CD8-positive, alpha-beta memory T cell (primary cell): ENCODE data around the gene BCLAF3. TPM values are rescaled to one million over a fixed set of nuclear protein-coding genes. Genes with fewer than 3 reads are reported as not detected.

Experiments
- CTCF ChIA-PET: fragments of 350-600 bp; sonication (Branson Sonifier 250); formaldehyde crosslinking; loops from one replicate; lab custom pipeline; 2021; ENCODE audit warnings: antibody characterized with exemption; lab: Charles Lee
- POLR2A ChIA-PET: fragments of 350-600 bp; sonication (Branson Sonifier 250); formaldehyde crosslinking; loops from one replicate; lab custom pipeline; 2021; ENCODE audit warnings: antibody characterized with exemption; lab: Charles Lee
- DNase-seq, 5 donors: peaks; one replicate each; pipeline versions ENCODE4 v3.0.0 to v3.0.0-alpha.2; 2020 to 2022; ENCODE audit warnings: mixed read lengths in 1 of 5
- H3K27ac ChIP-seq: one replicate; pipeline ENCODE4 v1.7.0; 2013; ENCODE audit warnings: low read depth, mild to moderate bottlenecking, low read length, moderate library complexity
- H3K27me3 ChIP-seq: 2 replicates; pipeline ENCODE4 v1.7.0; 2013; ENCODE audit warnings: low read length, mild to moderate bottlenecking; ENCODE audit not compliant: insufficient read depth, poor library complexity, severe bottlenecking
- H3K36me3 ChIP-seq: 2 replicates; pipeline ENCODE4 v1.7.0; 2013; ENCODE audit warnings: mild to moderate bottlenecking, low read length, moderate library complexity; ENCODE audit not compliant: insufficient read depth
- H3K4me1 ChIP-seq: 2 replicates; pipeline ENCODE4 v1.7.0; 2013; ENCODE audit warnings: mild to moderate bottlenecking, low read length, moderate library complexity; ENCODE audit not compliant: insufficient read depth
- H3K4me3 ChIP-seq: 2 replicates; pipeline ENCODE4 v1.7.0; 2013; ENCODE audit warnings: mild to moderate bottlenecking, low read length
- H3K9me3 ChIP-seq: 2 replicates; pipeline ENCODE4 v1.7.0; 2013; ENCODE audit warnings: mild to moderate bottlenecking, low read length
- H3K27ac Mint-ChIP-seq, 8 donors: one replicate each; pipeline ENCODE4 v1.8.0; 2020 to 2021; ENCODE audit warnings: mixed read lengths in 8 of 8, mild to moderate bottlenecking in 6 of 8, inconsistent platforms in 3 of 8, moderate library complexity in 3 of 8
- H3K27me3 Mint-ChIP-seq, 2 donors: one replicate each; pipeline ENCODE4 v1.8.0; 2020 to 2021; ENCODE audit warnings: mixed read lengths in 2 of 2, mild to moderate bottlenecking in 1 of 2, moderate library complexity in 1 of 2
- H3K36me3 Mint-ChIP-seq, 3 donors: one replicate each; pipeline ENCODE4 v1.8.0; 2020 to 2021; ENCODE audit warnings: mixed read lengths in 3 of 3, inconsistent platforms in 1 of 3, mild to moderate bottlenecking in 1 of 3
- H3K4me1 Mint-ChIP-seq, 3 donors: one replicate each; pipeline ENCODE4 v1.8.0; 2020 to 2021; ENCODE audit warnings: mixed read lengths in 3 of 3, inconsistent platforms in 1 of 3, mild to moderate bottlenecking in 1 of 3
- H3K4me3 Mint-ChIP-seq, 7 donors: one replicate each; pipeline ENCODE4 v1.8.0; 2020 to 2021; ENCODE audit warnings: mixed read lengths in 7 of 7, mild to moderate bottlenecking in 6 of 7, moderate library complexity in 4 of 7, inconsistent platforms in 2 of 7
- H3K9me3 Mint-ChIP-seq, 5 donors: one replicate each; pipeline ENCODE4 v1.8.0; 2020 to 2022; ENCODE audit warnings: mixed read lengths in 5 of 5, mild to moderate bottlenecking in 3 of 5, moderate library complexity in 2 of 5, inconsistent platforms in 1 of 5
- polyA plus RNA-seq: library from polyadenylated mRNA; unstranded; fragments of 300-500 nt; fragmentation: Illumina TruSeq; gene quantifications from one replicate; pipeline ENCODE4 v1.2.3, GENCODE V29; 2021
- total RNA-seq, 2 experiments: library from RNA; stranded (reverse); gene quantifications; one replicate each; pipeline ENCODE4 v1.2.3, GENCODE V29; 2021

BCLAF3 gene
- total and polyA plus RNA-seq, 3 experiments from 2014 or later, result 2.9 to 4.9 (median 4.3) TPM

- peaks cover 0 to 4% of the 10 kb centered on the region in 2 donors for H3K27me3 Mint-ChIP-seq
- Histone ChIP-seq H3K36me3 (no peaks in the 10 kb centered on the region), H3K9me3 (no peaks in the 10 kb centered on the region), H3K4me1 (no peaks in the 10 kb centered on the region), H3K27ac (peak overlapping the region; percentile 47), H3K27me3 (no peaks in the 10 kb centered on the region), H3K4me3 (peak overlapping the region; percentile 50)
- POLR2A ChIA-PET, result no interaction called here
- peaks cover 1 to 7% (median 4%) of the 10 kb centered on the region in 3 donors for H3K36me3 Mint-ChIP-seq
- H3K4me3 Mint-ChIP-seq, result peak overlapping the region; percentile 79 to 91 (median 88)
- H3K9me3 Mint-ChIP-seq, result peaks cover 0 to 4% (median 0%) of the 10 kb centered on the region in 5 donors
- H3K27ac Mint-ChIP-seq, result peak overlapping the region; percentile 18 to 93 (median 88)
- CTCF ChIA-PET, result interaction anchor here (1.6 kb wide), 1 partner anchor 37 kb away, joined by 3 read pairs; no protein-coding TSS in a partner anchor
- peaks cover 17 to 35% (median 22%) of the 10 kb centered on the region in 3 donors for H3K4me1 Mint-ChIP-seq
- peak in 1 of 5 donors; percentile 51 for DNase-seq
Measured at GRCh38 chrX:19990151-19990555, 708 bp downstream of the BCLAF3 start.

- no peaks in the 10 kb centered on the region for H3K27me3 ChIP-seq
- CTCF ChIA-PET, result interaction anchor here (0.9 kb wide), 1 partner anchor 18 kb away, joined by 3 read pairs; no protein-coding TSS in a partner anchor
Measured at GRCh38 chrX:19987856-19988255, 3.0 kb downstream of the BCLAF3 start.

GRCh38 chrX:19986531-19986930 lies 4.3 kb downstream of the BCLAF3 start:
- peaks cover 0 to 5% of the 10 kb centered on the region in 2 donors for H3K27me3 Mint-ChIP-seq
- H3K4me3 ChIP-seq, result no peak overlapping the region
- H3K4me1 ChIP-seq, result no peaks in the 10 kb centered on the region
- ChIA-PET CTCF (no interaction called here), POLR2A (no interaction called here)
- H3K9me3 Mint-ChIP-seq, result peaks cover 0 to 2% (median 0%) of the 10 kb centered on the region in 5 donors
- H3K36me3 ChIP-seq, result no peaks in the 10 kb centered on the region
- H3K36me3 Mint-ChIP-seq, result peaks cover 0 to 9% (median 4%) of the 10 kb centered on the region in 3 donors
- no peaks in the 10 kb centered on the region for H3K27me3 ChIP-seq
- H3K4me3 Mint-ChIP-seq, result peak overlapping the region in 1 of 7 donors; percentile 34
- H3K27ac Mint-ChIP-seq, result no peak overlapping the region
- peaks cover 24 to 42% (median 28%) of the 10 kb centered on the region in 3 donors for H3K4me1 Mint-ChIP-seq
- no peaks in the 10 kb centered on the region for H3K9me3 ChIP-seq
- no peak overlapping the region for H3K27ac ChIP-seq
- no peak for DNase-seq

More at GRCh38 chrX:19987856-19988255, 3.0 kb downstream of the BCLAF3 start:
- Mint-ChIP-seq H3K27me3 (peaks cover 0 to 4% of the 10 kb centered on the region in 2 donors), H3K4me1 (peaks cover 17 to 35% (median 22%) of the 10 kb centered on the region in 3 donors), H3K9me3 (peaks cover 0 to 4% (median 0%) of the 10 kb centered on the region in 5 donors), H3K27ac (peak overlapping the region in 3 of 8 donors; percentile 14 to 60 (median 22)), H3K4me3 (peak overlapping the region in 2 of 7 donors; percentile 32 to 65), H3K36me3 (peaks cover 1 to 9% (median 4%) of the 10 kb centered on the region in 3 donors)
- POLR2A ChIA-PET, result no interaction called here
- Histone ChIP-seq H3K27ac (no peak overlapping the region), H3K4me3 (no peak overlapping the region), H3K4me1 (no peaks in the 10 kb centered on the region), H3K36me3 (no peaks in the 10 kb centered on the region), H3K9me3 (no peaks in the 10 kb centered on the region)
- DNase-seq, result no peak

GRCh38 chrX:19981947-19982346 lies 8.9 kb downstream of the BCLAF3 start:
- no peaks in the 10 kb centered on the region for H3K9me3 ChIP-seq
- H3K4me3 ChIP-seq, result no peak overlapping the region
- no peak overlapping the region for H3K27ac ChIP-seq
- Mint-ChIP-seq H3K9me3 (no peaks in the 10 kb centered on the region), H3K27ac (peak overlapping the region in 1 of 8 donors; percentile 26), H3K27me3 (peaks cover 0 to 6% of the 10 kb centered on the region in 2 donors), H3K4me3 (no peak overlapping the region), H3K4me1 (peaks cover 24 to 37% (median 27%) of the 10 kb centered on the region in 3 donors), H3K36me3 (peaks cover 4 to 17% (median 16%) of the 10 kb centered on the region in 3 donors)
- H3K27me3 ChIP-seq, result no peaks in the 10 kb centered on the region
- ChIA-PET POLR2A (no interaction called here), CTCF (no interaction called here)
- DNase-seq, result no peak
- H3K36me3 ChIP-seq, result no peaks in the 10 kb centered on the region
- no peaks in the 10 kb centered on the region for H3K4me1 ChIP-seq

GRCh38 chrX:19975845-19976244 lies 15.0 kb downstream of the BCLAF3 start:
- Histone ChIP-seq H3K27ac (no peak overlapping the region), H3K9me3 (no peaks in the 10 kb centered on the region), H3K36me3 (no peaks in the 10 kb centered on the region), H3K4me3 (no peak overlapping the region), H3K4me1 (no peaks in the 10 kb centered on the region), H3K27me3 (no peaks in the 10 kb centered on the region)
- Mint-ChIP-seq H3K9me3 (peaks cover 0 to 3% (median 0%) of the 10 kb centered on the region in 5 donors), H3K27me3 (peaks cover 0 to 2% of the 10 kb centered on the region in 2 donors), H3K4me3 (no peak overlapping the region), H3K4me1 (peaks cover 17 to 40% (median 27%) of the 10 kb centered on the region in 3 donors), H3K27ac (peak overlapping the region in 2 of 8 donors; percentile 8 to 83), H3K36me3 (peaks cover 5 to 16% (median 12%) of the 10 kb centered on the region in 3 donors)
- DNase-seq, result no peak
- ChIA-PET POLR2A (no interaction called here), CTCF (no interaction called here)

GRCh38 chrX:19972984-19973383 lies 17.9 kb downstream of the BCLAF3 start:
- Histone ChIP-seq H3K36me3 (no peaks in the 10 kb centered on the region), H3K27me3 (no peaks in the 10 kb centered on the region), H3K4me1 (no peaks in the 10 kb centered on the region), H3K9me3 (no peaks in the 10 kb centered on the region), H3K4me3 (no peak overlapping the region), H3K27ac (no peak overlapping the region)
- ChIA-PET CTCF (no interaction called here), POLR2A (no interaction called here)
- H3K4me3 Mint-ChIP-seq, result no peak overlapping the region
- H3K9me3 Mint-ChIP-seq, result peaks cover 0 to 3% (median 0%) of the 10 kb centered on the region in 5 donors
- DNase-seq, result no peak
- peaks cover 11 to 32% (median 23%) of the 10 kb centered on the region in 3 donors for H3K4me1 Mint-ChIP-seq
- no peak overlapping the region for H3K27ac Mint-ChIP-seq
- H3K36me3 Mint-ChIP-seq, result peaks cover 2 to 15% (median 11%) of the 10 kb centered on the region in 3 donors
- no peaks in the 10 kb centered on the region for H3K27me3 Mint-ChIP-seq

GRCh38 chrX:19968276-19968675 lies 22.6 kb downstream of the BCLAF3 start:
- Histone ChIP-seq H3K4me1 (no peaks in the 10 kb centered on the region), H3K36me3 (peaks cover 5% of the 10 kb centered on the region), H3K27ac (no peak overlapping the region), H3K27me3 (no peaks in the 10 kb centered on the region), H3K9me3 (no peaks in the 10 kb centered on the region), H3K4me3 (no peak overlapping the region)
- no peak for DNase-seq
- POLR2A ChIA-PET, result no interaction called here
- CTCF ChIA-PET, result no interaction called here
- peaks cover 0 to 22% (median 1%) of the 10 kb centered on the region in 3 donors for H3K4me1 Mint-ChIP-seq
- H3K27ac Mint-ChIP-seq, result no peak overlapping the region
- peaks cover 0 to 3% of the 10 kb centered on the region in 2 donors for H3K27me3 Mint-ChIP-seq
- H3K9me3 Mint-ChIP-seq, result no peaks in the 10 kb centered on the region
- H3K36me3 Mint-ChIP-seq, result peaks cover 12 to 37% (median 14%) of the 10 kb centered on the region in 3 donors
- H3K4me3 Mint-ChIP-seq, result no peak overlapping the region

- Histone ChIP-seq H3K4me1 (no peaks in the 10 kb centered on the region), H3K36me3 (peaks cover 5% of the 10 kb centered on the region), H3K27me3 (no peaks in the 10 kb centered on the region), H3K4me3 (no peak overlapping the region), H3K9me3 (no peaks in the 10 kb centered on the region), H3K27ac (no peak overlapping the region)
- ChIA-PET CTCF (no interaction called here), POLR2A (no interaction called here)
- Mint-ChIP-seq H3K4me3 (no peak overlapping the region), H3K27me3 (peaks cover 0 to 3% of the 10 kb centered on the region in 2 donors), H3K4me1 (peaks cover 0 to 13% (median 0%) of the 10 kb centered on the region in 3 donors), H3K36me3 (peaks cover 12 to 45% (median 14%) of the 10 kb centered on the region in 3 donors), H3K9me3 (no peaks in the 10 kb centered on the region), H3K27ac (peak overlapping the region in 2 of 8 donors; percentile 30 to 78)
- no peak for DNase-seq
Measured at GRCh38 chrX:19966056-19966455, 24.8 kb downstream of the BCLAF3 start.
